HUES6 (cell line): ENCODE data around the gene CHST2.
"Not testable (repeated sequence)": the region's sequence is repeated elsewhere in the genome, so short reads cannot be mapped to it uniquely, and the experiment has no call there.

Experiments
- H3K27ac ChIP-seq: 2 replicates; pipeline ENCODE4 v1.7.0; 2013; ENCODE audit warnings: low read depth, mild to moderate bottlenecking, low read length, inconsistent platforms
- H3K27me3 ChIP-seq: 2 replicates; pipeline ENCODE4 v1.6.1; 2013; ENCODE audit warnings: low read length; ENCODE audit not compliant: control insufficient read depth, insufficient read depth
- H3K36me3 ChIP-seq: 2 replicates; pipeline ENCODE4 v1.6.1; 2013; ENCODE audit warnings: low read length; ENCODE audit not compliant: control insufficient read depth, insufficient read depth
- H3K4me1 ChIP-seq: 2 replicates; pipeline ENCODE4 v1.6.1; 2013; ENCODE audit warnings: low read length; ENCODE audit not compliant: control insufficient read depth, insufficient read depth
- H3K4me3 ChIP-seq: 2 replicates; pipeline ENCODE4 v1.5.1; 2013; ENCODE audit warnings: low read depth, low read length
- H3K9ac ChIP-seq: one replicate; pipeline ENCODE4 v1.6.1; 2013; ENCODE audit warnings: mild to moderate bottlenecking, low read length
- H3K9me3 ChIP-seq: 2 replicates; pipeline ENCODE4 v1.6.1; 2013; ENCODE audit warnings: low read depth, low read length; ENCODE audit not compliant: control insufficient read depth, insufficient read depth

The CHST2 gene

GRCh38 chr3:143152043-143152442, 32.5 kb downstream of the CHST2 start:
- H3K9me3 ChIP-seq: no peaks in the 10 kb centered on the region
- no peak overlapping the region for H3K9ac ChIP-seq
- no peaks in the 10 kb centered on the region for H3K4me1 ChIP-seq
- no peaks in the 10 kb centered on the region for H3K27me3 ChIP-seq
- H3K36me3 ChIP-seq: no peaks in the 10 kb centered on the region
- H3K27ac ChIP-seq: no peak overlapping the region
- H3K4me3 ChIP-seq: no peak overlapping the region

GRCh38 chr3:143155756-143156155, 36.2 kb downstream of the CHST2 start:
- no peak overlapping the region for H3K4me3 ChIP-seq
- H3K27me3 ChIP-seq: no peaks in the 10 kb centered on the region
- no peaks in the 10 kb centered on the region; the same call in 1 of the 2 replicates for H3K4me1 ChIP-seq
- H3K27ac ChIP-seq: no peak overlapping the region
- H3K9me3 ChIP-seq: no peaks in the 10 kb centered on the region
- H3K9ac ChIP-seq: no peak overlapping the region
- H3K36me3 ChIP-seq: no peaks in the 10 kb centered on the region

- Histone ChIP-seq H3K27ac (no peak overlapping the region), H3K27me3 (no peaks in the 10 kb centered on the region), H3K4me3 (no peak overlapping the region)
Measured at GRCh38 chr3:143158014-143158988, 38.7 kb downstream of the CHST2 start.

GRCh38 chr3:143160437-143160836, 40.9 kb downstream of the CHST2 start:
- Histone ChIP-seq H3K4me1 (peaks cover 3% of the 10 kb centered on the region), H3K36me3 (no peaks in the 10 kb centered on the region), H3K27me3 (no peaks in the 10 kb centered on the region), H3K9ac (no peak overlapping the region), H3K9me3 (no peaks in the 10 kb centered on the region), H3K27ac (no peak overlapping the region), H3K4me3 (no peak overlapping the region)

More at GRCh38 chr3:143158014-143158988, 38.7 kb downstream of the CHST2 start:
- Histone ChIP-seq H3K4me1 (no peaks in the 10 kb centered on the region; the same call in 1 of the 2 replicates), H3K9me3 (no peaks in the 10 kb centered on the region), H3K36me3 (no peaks in the 10 kb centered on the region), H3K9ac (no peak overlapping the region)

- H3K9me3 ChIP-seq: no peaks in the 10 kb centered on the region
- H3K4me3 ChIP-seq: no peak overlapping the region
- no peak overlapping the region for H3K27ac ChIP-seq
- no peak overlapping the region for H3K9ac ChIP-seq
- H3K4me1 ChIP-seq: peaks cover 4% of the 10 kb centered on the region
- H3K36me3 ChIP-seq: no peaks in the 10 kb centered on the region
- no peaks in the 10 kb centered on the region for H3K27me3 ChIP-seq
Measured at GRCh38 chr3:143163562-143164100, 44.1 kb downstream of the CHST2 start.

GRCh38 chr3:143165211-143165610, 45.6 kb downstream of the CHST2 start:
- no peaks in the 10 kb centered on the region for H3K27me3 ChIP-seq
- no peak overlapping the region for H3K27ac ChIP-seq
- no peaks in the 10 kb centered on the region for H3K36me3 ChIP-seq
- H3K4me1 ChIP-seq: peaks cover 4% of the 10 kb centered on the region
- no peak overlapping the region for H3K4me3 ChIP-seq
- no peak overlapping the region for H3K9ac ChIP-seq
- no peaks in the 10 kb centered on the region for H3K9me3 ChIP-seq

GRCh38 chr3:143165612-143166285, 46.2 kb downstream of the CHST2 start:
- not testable (repeated sequence) for H3K4me3 ChIP-seq, H3K36me3 ChIP-seq, H3K9ac ChIP-seq, H3K4me1 ChIP-seq, H3K9me3 ChIP-seq, H3K27ac ChIP-seq, H3K27me3 ChIP-seq

- no peak overlapping the region for H3K27ac ChIP-seq
- no peaks in the 10 kb centered on the region for H3K36me3 ChIP-seq
- H3K4me3 ChIP-seq: no peak overlapping the region
- no peak overlapping the region for H3K9ac ChIP-seq
- H3K9me3 ChIP-seq: no peaks in the 10 kb centered on the region
- H3K4me1 ChIP-seq: peaks cover 4% of the 10 kb centered on the region; the same call in 1 of the 2 replicates
- H3K27me3 ChIP-seq: no peaks in the 10 kb centered on the region
Measured at GRCh38 chr3:143166376-143166775, 46.8 kb downstream of the CHST2 start.

GRCh38 chr3:143167969-143168854, 48.6 kb downstream of the CHST2 start:
- Histone ChIP-seq H3K4me1 (peaks cover 4% of the 10 kb centered on the region; the same call in 1 of the 2 replicates), H3K27ac (no peak overlapping the region), H3K4me3 (no peak overlapping the region), H3K27me3 (no peaks in the 10 kb centered on the region), H3K9ac (no peak overlapping the region), H3K9me3 (0 out of 2 replicates have a peak, but pooled peaks cover 8% of the 10 kb centered on the region), H3K36me3 (no peaks in the 10 kb centered on the region)

GRCh38 chr3:143168855-143169192, 49.3 kb downstream of the CHST2 start:
- Histone ChIP-seq H3K9ac (no peak overlapping the region), H3K4me3 (no peak overlapping the region), H3K27me3 (no peaks in the 10 kb centered on the region), H3K4me1 (peaks cover 4% of the 10 kb centered on the region; the same call in 1 of the 2 replicates), H3K9me3 (0 out of 2 replicates have a peak, but pooled peaks cover 8% of the 10 kb centered on the region), H3K27ac (no peak overlapping the region), H3K36me3 (no peaks in the 10 kb centered on the region)
